HG02798 (cell line): ENCODE measurements around the gene ZNF804B.
"Not testable (repeated sequence)": the region's sequence is repeated elsewhere in the genome, so short reads cannot be mapped to it uniquely, and the experiment has no call there.

ENCODE experiments used
- ATAC-seq: cut with Tn5 transposase; IDR thresholded peaks from one replicate; pipeline ENCODE4 v1.9.1; 2021; ENCODE audit warnings: mild to moderate bottlenecking; ENCODE audit not compliant: unreplicated experiment, poor library complexity

Gene ZNF804B

GRCh38 chr7:89228688-89229171, 469.2 kb downstream of the ZNF804B start:
- ATAC-seq: not testable (repeated sequence)

GRCh38 chr7:89238156-89238555, 478.7 kb downstream of the ZNF804B start:
- no peak for ATAC-seq

GRCh38 chr7:89246196-89246595, 486.7 kb downstream of the ZNF804B start:
- no peak for ATAC-seq

- ATAC-seq: no peak
Measured at GRCh38 chr7:89247207-89247606, 487.7 kb downstream of the ZNF804B start.

- ATAC-seq: no peak
Measured at GRCh38 chr7:89259085-89259484, 499.6 kb downstream of the ZNF804B start.

- no peak for ATAC-seq
Measured at GRCh38 chr7:89264126-89264525, 504.6 kb downstream of the ZNF804B start.

GRCh38 chr7:89265631-89266030, 506.1 kb downstream of the ZNF804B start:
- no peak for ATAC-seq

GRCh38 chr7:89283302-89283701, 523.8 kb downstream of the ZNF804B start:
- ATAC-seq: no peak

GRCh38 chr7:89308535-89308934, 549.0 kb downstream of the ZNF804B start:
- ATAC-seq: no peak

GRCh38 chr7:89311886-89312285, 552.4 kb downstream of the ZNF804B start:
- no peak for ATAC-seq

GRCh38 chr7:89312551-89312950, 553.1 kb downstream of the ZNF804B start:
- ATAC-seq: no peak

GRCh38 chr7:89316584-89317251, 557.2 kb downstream of the ZNF804B start:
- no peak for ATAC-seq

GRCh38 chr7:89332026-89332425, 572.5 kb downstream of the ZNF804B start:
- no peak for ATAC-seq

- no peak for ATAC-seq
Measured at GRCh38 chr7:89334797-89335196, 575.3 kb downstream of the ZNF804B start.

GRCh38 chr7:89335490-89335889, 576.0 kb downstream of the ZNF804B start:
- ATAC-seq: no peak

GRCh38 chr7:89336121-89336520, 576.6 kb downstream of the ZNF804B start:
- ATAC-seq: no peak

GRCh38 chr7:89339748-89340147, 580.2 kb downstream of the ZNF804B start:
- no peak for ATAC-seq

- ATAC-seq: no peak
Measured at GRCh38 chr7:89357121-89357520, 597.6 kb downstream of the ZNF804B start.

- no peak for ATAC-seq
Measured at GRCh38 chr7:89377219-89377618, 617.7 kb downstream of the ZNF804B start.

- no peak for ATAC-seq
Measured at GRCh38 chr7:89385411-89385810, 625.9 kb downstream of the ZNF804B start.
